Sciatic nerve (tissue), 2 donors: ENCODE results near the gene UAP1L1. TPM values are rescaled to one million over a fixed set of nuclear protein-coding genes. Genes with fewer than 3 reads are reported as not detected.
"Not testable (repeated sequence)": the region's sequence is repeated elsewhere in the genome, so short reads cannot be mapped to it uniquely, and the experiment has no call there.

Experiments used
- ATAC-seq: fragments of 200-7000 bp; cut with Tn5 transposase; one replicate; pipeline ENCODE4 v1.9.1; 2020; ENCODE audit warnings: mild to moderate bottlenecking, moderate library complexity
- DNase-seq: peaks from one replicate; pipeline ENCODE4 v3.0.0-alpha.2; 2020; ENCODE audit warnings: low spot score
- intact Hi-C: fragments of 100-400 bp; cut with DNase I; formaldehyde crosslinking; loops from one replicate; pipeline ENCODE4 v1.14.2; 2022
- total RNA-seq: library from RNA; stranded (reverse); fragmentation: NEBNext Ultra II Directional; extraction: Animal tissue kit (Norgen Biotek cat#: 25700); gene quantifications from one replicate; pipeline ENCODE4 v1.2.1, GENCODE V29; 2021
- donor health status: DM: no; HTN: no; CAD: no.
- donor health status: DM: no; HTN: no; CAD: no.

Gene UAP1L1
- total RNA-seq, 1 donor from 2014 or later = 18.3 TPM

GRCh38 chr9:137052998-137053943 is 24.0 kb upstream of the UAP1L1 start:
- intact Hi-C loops = no loop called here
- ATAC-seq = no peak
- DNase-seq = no peak

DNA sequence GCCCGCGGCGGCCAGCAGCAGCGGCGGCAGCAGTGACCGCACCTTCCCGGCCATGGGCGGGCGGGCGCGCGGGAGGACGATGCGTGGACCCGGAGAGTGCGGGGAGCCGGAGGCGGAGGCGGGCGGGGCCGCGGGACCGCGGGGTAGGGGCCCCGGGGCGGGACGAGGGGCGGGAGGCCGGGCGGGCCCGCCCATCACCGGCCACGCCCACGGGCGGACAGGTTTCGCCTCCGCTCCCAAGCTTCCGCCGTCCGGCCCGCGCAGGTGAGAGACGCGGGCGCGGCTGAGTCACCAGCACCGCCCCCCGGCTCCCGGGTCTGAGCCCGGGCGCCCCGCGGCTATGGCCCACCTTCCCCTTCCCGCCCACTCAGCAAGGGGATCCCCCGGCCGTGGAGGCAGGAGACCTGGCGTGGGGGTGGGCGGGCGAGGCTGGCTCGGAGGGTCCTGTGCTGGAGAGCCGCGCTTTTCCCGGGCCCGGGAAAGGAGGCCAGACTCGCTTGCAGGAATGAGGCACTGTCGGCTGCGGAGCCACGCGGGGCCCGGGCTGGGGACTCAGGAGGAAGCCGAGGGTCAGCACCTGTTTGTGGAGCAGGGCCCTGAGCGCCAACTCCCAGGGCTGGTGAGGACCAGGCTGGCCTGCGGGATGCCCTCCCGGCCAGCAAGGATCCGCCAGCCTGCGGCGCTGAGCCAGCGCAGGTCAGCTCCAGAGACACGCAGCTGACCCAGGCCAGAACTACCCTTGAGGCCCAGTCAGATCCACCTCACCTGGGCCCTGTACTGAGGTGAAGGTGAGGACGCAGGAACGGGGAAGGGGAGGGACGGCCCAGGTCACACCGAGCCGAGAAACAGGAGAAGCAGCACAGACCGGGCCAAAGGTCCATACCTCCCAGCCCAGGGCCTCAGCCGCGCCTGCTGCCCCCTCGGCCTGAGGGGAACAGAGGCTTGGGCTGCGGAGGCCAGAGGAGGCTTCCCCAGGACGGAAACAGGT is 23.1 kb upstream of the UAP1L1 start, which contains the start of gene ENTPD2:
ENTPD2 (minus strand) TSS at position 118 of the 988 bp plus-strand sequence; CDS start at position 54, 64 bp downstream.
- intact Hi-C loops = no loop called here
- no peak for ATAC-seq
- no peak for DNase-seq

DNA sequence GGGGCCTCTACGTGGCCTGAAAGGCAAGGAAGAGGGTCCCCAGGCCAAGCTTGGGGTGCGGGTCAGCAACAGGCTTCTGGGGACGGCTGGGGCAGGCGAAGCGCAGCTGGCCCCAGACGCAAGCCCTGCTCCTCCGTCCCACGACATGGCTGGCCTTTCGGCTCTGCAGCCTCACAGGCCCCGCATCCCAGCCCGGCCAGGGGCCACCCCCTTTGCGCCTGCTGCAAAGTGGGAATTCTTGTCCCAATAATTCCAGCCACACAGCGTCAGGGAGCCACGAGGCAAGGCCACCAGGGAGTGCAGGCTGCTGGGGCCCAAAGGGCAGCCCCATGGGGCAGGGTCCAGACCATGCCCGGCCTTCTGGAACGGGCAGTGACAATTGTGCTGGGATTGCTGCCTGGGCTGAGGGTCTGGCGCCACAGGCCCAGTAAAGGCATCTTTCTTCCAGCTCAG is 22.4 kb upstream of the UAP1L1 start:
- ATAC-seq (peak; percentile 6), DNase-seq (no peak)
- intact Hi-C loops = no loop called here

GRCh38 chr9:137055385-137056364 is 21.6 kb upstream of the UAP1L1 start:
- peak; percentile 95 for DNase-seq

DNA sequence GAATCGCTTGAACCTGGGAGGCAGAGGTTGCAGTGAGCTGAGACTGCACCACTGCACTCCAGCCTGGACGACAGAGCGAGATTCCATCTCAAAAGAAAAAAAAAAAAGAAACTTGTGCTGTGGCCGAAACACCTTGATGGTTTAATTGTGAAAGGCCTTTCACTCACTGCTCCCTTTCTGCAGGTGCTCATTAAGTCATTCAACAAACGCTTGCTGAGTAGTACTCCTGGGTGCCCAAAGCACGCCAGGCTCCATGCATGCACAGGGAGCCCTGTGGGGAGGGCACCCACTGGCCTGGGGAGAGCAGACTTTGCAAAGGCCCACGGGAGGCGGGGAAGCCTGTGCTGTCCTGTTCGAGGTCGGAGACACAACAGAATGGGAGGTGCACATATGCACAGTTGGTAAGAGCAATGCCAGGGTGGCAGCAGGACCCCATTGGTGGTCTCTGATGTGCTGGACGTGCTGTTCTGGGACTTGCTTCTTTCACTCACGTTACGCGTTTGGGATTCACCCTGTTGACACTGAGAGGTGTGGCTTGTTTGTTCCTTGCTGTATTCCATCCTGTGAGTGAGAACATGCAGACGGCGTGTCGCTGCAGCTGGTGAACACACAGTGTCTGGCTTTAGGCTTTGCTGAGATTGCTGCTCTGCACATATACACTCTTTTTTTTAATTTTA is 20.4 kb upstream of the UAP1L1 start:
- ATAC-seq = no peak
- intact Hi-C loops = no loop called here
- DNase-seq = no peak

More at GRCh38 chr9:137055385-137056364, 21.6 kb upstream of the UAP1L1 start:
- intact Hi-C loops = no loop called here
- ATAC-seq = peak; percentile 92

- DNase-seq = no peak
- no peak for ATAC-seq
- intact Hi-C loops = no loop called here
These were observed 19.8 kb upstream of the UAP1L1 start for GRCh38 chr9:137057545-137057944.

DNA sequence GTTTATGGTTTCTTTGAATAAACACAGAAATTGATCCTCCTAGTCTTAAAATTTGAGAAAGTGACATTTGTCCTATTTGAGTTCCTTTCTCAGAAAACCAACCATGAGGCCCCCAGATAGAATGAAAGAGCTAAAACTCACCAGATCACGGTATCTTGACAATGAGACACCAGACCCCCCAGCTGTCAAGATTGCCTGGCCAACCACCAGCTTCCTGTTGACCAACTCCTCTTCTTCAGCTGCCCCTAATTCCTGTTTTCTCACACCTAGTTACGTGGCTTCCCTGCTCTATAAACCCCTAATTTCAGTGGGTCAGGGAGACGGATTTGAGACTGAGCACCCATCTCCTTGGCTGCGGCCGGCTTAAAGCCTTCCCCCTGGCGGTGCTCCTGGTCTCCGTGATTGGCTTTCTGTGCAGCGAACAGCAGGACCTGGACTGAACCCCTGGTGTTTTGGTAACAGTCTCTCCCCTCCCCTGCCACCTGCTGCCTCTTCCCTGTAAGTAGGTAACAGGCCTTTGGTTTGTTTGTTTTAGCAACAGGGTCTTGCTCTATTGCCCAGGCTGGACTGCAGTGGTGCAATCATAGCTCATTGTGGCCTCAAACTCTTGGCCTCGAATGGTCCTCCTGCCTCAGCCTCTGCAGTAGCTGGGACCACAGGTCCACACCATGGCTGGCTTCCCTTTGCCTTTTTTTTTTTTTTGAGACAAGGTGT is 18.6 kb upstream of the UAP1L1 start:
- intact Hi-C loops = no loop called here
- ATAC-seq (no peak), DNase-seq (no peak)

DNA sequence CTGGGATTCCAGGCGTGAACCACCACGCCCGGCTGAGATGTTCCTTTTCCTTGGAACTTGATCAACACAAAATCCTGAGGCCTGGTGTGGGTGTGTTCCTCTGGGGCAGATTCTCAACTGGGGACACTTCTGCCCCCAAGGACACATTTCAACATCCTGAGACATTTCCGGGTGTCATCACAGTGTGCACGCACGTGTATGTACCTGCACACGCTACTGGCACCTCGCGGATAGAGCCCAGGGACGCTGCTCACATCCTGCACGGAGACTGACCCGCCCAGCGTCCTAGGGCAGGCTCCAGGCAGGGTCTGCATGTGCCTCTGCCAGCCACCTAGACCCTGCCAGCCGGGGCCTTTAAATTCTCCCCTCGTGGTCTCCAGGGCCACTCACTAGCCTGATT is 14.9 kb upstream of the UAP1L1 start:
- DNase-seq (no peak), ATAC-seq (no peak)
- intact Hi-C loops = no loop called here

- DNase-seq, ATAC-seq, intact Hi-C loops: not testable (repeated sequence)
These were observed 14.5 kb upstream of the UAP1L1 start for GRCh38 chr9:137062798-137063197.

DNA sequence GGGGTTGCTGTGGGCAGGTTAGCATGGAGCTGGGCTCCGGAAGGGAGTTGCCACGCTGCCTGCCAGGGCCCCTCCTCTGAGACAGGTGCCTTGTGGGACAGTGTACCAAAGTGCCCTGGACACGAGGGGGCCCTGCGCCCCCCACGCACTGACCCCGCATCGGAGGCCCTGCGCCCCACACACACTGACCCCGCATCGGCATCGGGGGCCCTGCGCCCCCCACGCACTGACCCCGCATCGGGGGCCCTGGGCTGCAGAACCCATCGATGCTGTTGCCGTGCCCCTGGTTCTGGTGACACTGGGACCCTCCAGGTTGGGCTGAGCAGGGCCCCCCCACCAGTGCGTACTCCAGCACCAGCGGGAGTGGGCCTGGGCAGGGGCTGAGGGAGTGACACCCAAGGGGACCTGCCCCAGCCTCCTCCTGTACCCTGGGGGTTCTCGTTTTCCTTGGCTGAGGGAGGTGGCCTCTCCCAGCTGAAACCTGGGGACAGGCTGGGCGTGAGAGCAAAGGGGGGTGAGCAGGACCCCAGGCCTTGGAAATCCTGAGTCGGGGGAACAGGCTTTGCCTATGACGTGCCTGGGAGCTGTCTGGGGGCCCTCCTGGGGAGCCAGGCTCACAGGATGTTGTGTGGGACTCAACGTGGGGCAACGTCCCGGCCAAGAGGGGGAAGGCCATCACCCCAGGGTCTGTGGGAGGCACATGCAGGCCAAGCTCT is 13.8 kb upstream of the UAP1L1 start:
- intact Hi-C loops = no loop called here
- ATAC-seq = no peak
- DNase-seq = no peak

- intact Hi-C loops = no loop called here
- DNase-seq = peak; percentile 86
- ATAC-seq = peak; percentile 77
These were observed 13.1 kb upstream of the UAP1L1 start for GRCh38 chr9:137064027-137064879.

- ATAC-seq (no peak), DNase-seq (no peak)
- intact Hi-C loops = no loop called here
These were observed 12.5 kb upstream of the UAP1L1 start for GRCh38 chr9:137064880-137065164.

- intact Hi-C loops = no loop called here
- no peak for ATAC-seq
These were observed 11.9 kb upstream of the UAP1L1 start for GRCh38 chr9:137065336-137065967.

DNA sequence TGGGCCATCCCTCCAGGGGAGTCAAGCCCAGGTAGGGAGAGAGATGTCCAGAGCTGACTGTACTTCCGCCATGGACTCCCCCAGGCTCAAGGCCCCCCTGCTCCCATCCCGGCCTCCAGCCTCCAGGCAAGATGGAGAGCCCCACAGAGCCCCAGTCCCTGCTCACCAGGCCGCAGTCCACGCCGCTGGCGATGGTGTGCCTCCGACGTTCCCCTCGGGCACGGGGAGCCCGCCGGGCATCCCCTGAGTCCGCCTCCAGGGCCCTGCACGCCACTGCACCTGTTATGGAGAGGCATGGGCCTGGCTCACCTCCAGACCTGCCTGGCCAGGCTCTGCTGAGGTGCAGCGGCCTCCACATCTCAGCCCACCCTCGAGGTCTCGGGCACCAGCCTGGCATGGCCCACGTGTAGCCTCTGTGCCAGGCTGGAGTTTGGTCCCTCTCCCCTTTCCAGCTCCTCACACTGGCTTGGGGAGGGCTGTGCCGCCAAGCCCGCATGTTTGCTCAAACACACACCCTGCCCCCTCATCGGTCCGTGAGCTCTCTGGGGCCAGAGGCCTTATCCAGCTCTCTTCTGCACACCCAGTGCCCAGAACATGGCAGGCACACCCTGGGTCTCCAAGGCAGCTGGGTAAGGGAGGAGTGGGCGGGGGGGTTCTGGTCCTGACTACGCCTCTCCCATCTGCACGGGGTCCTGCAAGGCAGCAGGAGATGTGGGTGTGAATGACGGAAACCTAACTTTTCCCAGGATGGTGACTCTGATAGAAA is 11.0 kb upstream of the UAP1L1 start:
- intact Hi-C loops = no loop called here
- DNase-seq = no peak
- ATAC-seq = no peak

More at GRCh38 chr9:137065336-137065967, 11.9 kb upstream of the UAP1L1 start:
- DNase-seq = no peak
